HepG2 (cell line): Measurements from ENCODE around the gene RBBP8NL. TPM values are rescaled to one million over a fixed set of nuclear protein-coding genes. Genes with fewer than 3 reads are reported as not detected.

Experiments used
- FOSL1 ChIP-seq: sonication (generic); formaldehyde crosslinking; IDR thresholded peaks from 2 replicates; pipeline ENCODE4 v1.9.0; 2021; ENCODE audit warnings: missing genetic modification reagents, borderline replicate concordance
- JUN ChIP-seq: sonication (generic); formaldehyde crosslinking; IDR thresholded peaks from 2 replicates; pipeline ENCODE4 v1.4.0; 2020; ENCODE audit warnings: mild to moderate bottlenecking, missing genetic modification reagents
- ZNF441 ChIP-seq: sonication (generic); formaldehyde crosslinking; IDR thresholded peaks from 2 replicates; pipeline ENCODE4 v1.7.0; 2021; ENCODE audit warnings: missing genetic modification reagents, borderline replicate concordance
- ZNF788 ChIP-seq: sonication (generic); formaldehyde crosslinking; IDR thresholded peaks from 2 replicates; pipeline ENCODE4 v1.5.0; 2020; ENCODE audit warnings: mild to moderate bottlenecking, missing genetic modification reagents, borderline replicate concordance
- polyA plus RNA-seq, 8 experiments: library from polyadenylated mRNA; depleted of rRNA in 3 of 8; stranded (reverse) in 7 of 8; unstranded in 1 of 8; fragments of >200 nt; fragmentation: Illumina TruSeq in 4 of 8; extraction: Trizol in 4 of 8; gene quantifications; 2 replicates each; pipeline versions ENCODE4 v1.2.1 to v1.2.3, GENCODE V29; 2011 to 2016; ENCODE audit warnings: low read depth in 4 of 8, missing spikeins in 1 of 8, mixed read lengths in 1 of 8; ENCODE audit not compliant: insufficient read depth in 1 of 8
- total RNA-seq, 5 experiments: library from RNA; depleted of rRNA; stranded (reverse); fragments of >200 nt; fragmentation: Illumina TruSeq; extraction: Trizol; gene quantifications; 2 replicates each; pipeline ENCODE4 v1.2.3, GENCODE V29; 2016; ENCODE audit warnings: low read depth in 1 of 5
- TF ChIP-seq, protein P1 (sequence below): IDR thresholded peaks from 2 replicates; pipeline ENCODE4 v1.6.1; 2016
- TF ChIP-seq, protein P2 (sequence below): sonication (generic); formaldehyde crosslinking; IDR thresholded peaks from 2 replicates; pipeline ENCODE4 v1.4.0; 2020; ENCODE audit warnings: missing genetic modification reagents

The RBBP8NL gene
- total and polyA plus RNA-seq, 2 of the 13 experiments (the other 11 are each of a cell fraction or from before 2014, with no cell fraction given): 0.69 to 0.86 TPM

DNA sequence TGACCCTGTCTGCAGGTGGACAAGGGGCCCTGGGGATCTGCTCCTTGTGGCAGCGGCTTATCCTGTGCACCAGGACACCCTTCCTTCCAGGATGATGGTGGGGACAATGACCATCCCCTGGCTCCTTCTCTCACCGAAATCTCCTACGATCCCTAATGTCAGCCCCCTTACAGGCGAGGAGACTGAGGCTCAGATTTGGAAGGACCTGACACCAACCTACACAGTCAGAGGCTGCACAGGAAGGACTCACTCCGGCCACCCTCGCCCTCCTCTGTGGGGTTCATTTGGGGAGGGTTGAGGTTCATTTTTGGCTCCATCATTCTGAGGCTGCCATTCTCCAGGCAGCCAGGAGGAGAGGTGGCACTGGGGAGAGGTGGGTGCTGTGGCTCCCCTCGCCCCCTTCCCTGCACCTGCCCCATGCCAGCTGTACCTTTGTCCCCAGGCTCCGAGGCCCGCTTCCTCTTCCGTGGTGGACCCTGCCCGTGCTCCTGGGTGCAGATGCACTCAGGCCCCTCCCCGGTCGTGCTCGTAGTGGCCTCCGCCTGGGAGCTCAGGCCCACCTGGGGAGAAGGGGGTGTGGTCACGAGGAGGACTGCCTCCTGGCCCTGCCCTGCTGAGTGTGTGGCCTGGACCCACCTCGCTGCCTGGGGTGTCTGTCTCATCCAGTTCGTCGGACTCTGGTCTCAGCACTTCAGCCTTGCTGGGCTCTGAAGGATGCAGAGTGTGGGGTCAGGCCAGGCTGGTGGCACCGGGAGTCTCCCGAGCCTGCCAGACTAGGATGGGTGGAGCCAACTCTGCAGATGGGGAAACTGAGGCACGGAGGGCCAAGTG, 14.9 kb downstream of the RBBP8NL start (continued):
- TF ChIP-seq, protein P1, sequence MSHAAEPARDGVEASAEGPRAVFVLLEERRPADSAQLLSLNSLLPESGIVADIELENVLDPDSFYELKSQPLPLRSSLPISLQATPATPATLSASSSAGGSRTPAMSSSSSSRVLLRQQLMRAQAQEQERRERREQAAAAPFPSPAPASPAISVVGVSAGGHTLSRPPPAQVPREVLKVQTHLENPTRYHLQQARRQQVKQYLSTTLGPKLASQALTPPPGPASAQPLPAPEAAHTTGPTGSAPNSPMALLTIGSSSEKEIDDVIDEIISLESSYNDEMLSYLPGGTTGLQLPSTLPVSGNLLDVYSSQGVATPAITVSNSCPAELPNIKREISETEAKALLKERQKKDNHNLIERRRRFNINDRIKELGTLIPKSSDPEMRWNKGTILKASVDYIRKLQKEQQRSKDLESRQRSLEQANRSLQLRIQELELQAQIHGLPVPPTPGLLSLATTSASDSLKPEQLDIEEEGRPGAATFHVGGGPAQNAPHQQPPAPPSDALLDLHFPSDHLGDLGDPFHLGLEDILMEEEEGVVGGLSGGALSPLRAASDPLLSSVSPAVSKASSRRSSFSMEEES (CRISPR knock-in tag): peak; percentile 59; the same call in 1 of the 2 replicates
- 0 out of 2 replicates have a peak, but pooled peaks have one; percentile 26 for TF ChIP-seq JUN
- TF ChIP-seq, protein P2, sequence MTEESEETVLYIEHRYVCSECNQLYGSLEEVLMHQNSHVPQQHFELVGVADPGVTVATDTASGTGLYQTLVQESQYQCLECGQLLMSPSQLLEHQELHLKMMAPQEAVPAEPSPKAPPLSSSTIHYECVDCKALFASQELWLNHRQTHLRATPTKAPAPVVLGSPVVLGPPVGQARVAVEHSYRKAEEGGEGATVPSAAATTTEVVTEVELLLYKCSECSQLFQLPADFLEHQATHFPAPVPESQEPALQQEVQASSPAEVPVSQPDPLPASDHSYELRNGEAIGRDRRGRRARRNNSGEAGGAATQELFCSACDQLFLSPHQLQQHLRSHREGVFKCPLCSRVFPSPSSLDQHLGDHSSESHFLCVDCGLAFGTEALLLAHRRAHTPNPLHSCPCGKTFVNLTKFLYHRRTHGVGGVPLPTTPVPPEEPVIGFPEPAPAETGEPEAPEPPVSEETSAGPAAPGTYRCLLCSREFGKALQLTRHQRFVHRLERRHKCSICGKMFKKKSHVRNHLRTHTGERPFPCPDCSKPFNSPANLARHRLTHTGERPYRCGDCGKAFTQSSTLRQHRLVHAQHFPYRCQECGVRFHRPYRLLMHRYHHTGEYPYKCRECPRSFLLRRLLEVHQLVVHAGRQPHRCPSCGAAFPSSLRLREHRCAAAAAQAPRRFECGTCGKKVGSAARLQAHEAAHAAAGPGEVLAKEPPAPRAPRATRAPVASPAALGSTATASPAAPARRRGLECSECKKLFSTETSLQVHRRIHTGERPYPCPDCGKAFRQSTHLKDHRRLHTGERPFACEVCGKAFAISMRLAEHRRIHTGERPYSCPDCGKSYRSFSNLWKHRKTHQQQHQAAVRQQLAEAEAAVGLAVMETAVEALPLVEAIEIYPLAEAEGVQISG: peak; percentile 13
- TF ChIP-seq ZNF788 (CRISPR knock-in tag): peak; percentile 16; the same call in 1 of the 2 replicates
- no peak for TF ChIP-seq FOSL1 (CRISPR knock-in tag)
- TF ChIP-seq ZNF441 (CRISPR knock-in tag): no peak
